Upper lobe of right lung (tissue), 1 donor: ENCODE data around the gene ABHD13. TPM values are rescaled to one million over a fixed set of nuclear protein-coding genes. Genes with fewer than 3 reads are reported as not detected.

Source experiments
- ATAC-seq: fragments of 200-7000 bp; cut with Tn5 transposase; one replicate; pipeline ENCODE4 v1.9.1; 2020; ENCODE audit warnings: mild to moderate bottlenecking, moderate library complexity
- DNase-seq: peaks from one replicate; pipeline ENCODE4 v3.0.0-alpha.2; 2020
- H3K27ac ChIP-seq: fragments of 200-600 bp; one replicate; pipeline ENCODE4 v1.8.0; 2022
- H3K27me3 ChIP-seq: fragments of 200-600 bp; one replicate; pipeline ENCODE4 v1.8.0; 2022; ENCODE audit warnings: mild to moderate bottlenecking
- H3K36me3 ChIP-seq: fragments of 200-600 bp; one replicate; pipeline ENCODE4 v1.8.0; 2022
- H3K4me1 ChIP-seq: fragments of 200-600 bp; one replicate; pipeline ENCODE4 v1.8.0; 2022
- H3K4me3 ChIP-seq: fragments of 200-600 bp; one replicate; pipeline ENCODE4 v1.8.0; 2022; ENCODE audit warnings: mild to moderate bottlenecking
- H3K9me3 ChIP-seq: fragments of 200-600 bp; one replicate; pipeline ENCODE4 v1.8.0; 2022
- CTCF ChIP-seq: fragments of 200-600 bp; IDR thresholded peaks from one replicate; pipeline ENCODE4 v1.8.0; 2022; ENCODE audit warnings: antibody characterized with exemption
- intact Hi-C: fragments of 100-400 bp; cut with DNase I; formaldehyde crosslinking; loops from one replicate; pipeline ENCODE4 v1.11.0; 2022
- total RNA-seq: library from RNA; stranded (reverse); fragmentation: NEBNext Ultra II Directional; extraction: Animal tissue kit (Norgen Biotek cat#: 25700); gene quantifications from one replicate; pipeline ENCODE4 v1.2.1, GENCODE V29; 2021
- donor health status: DM: no; HTN: yes; CAD: no; lungs with severe emphysema.

The ABHD13 gene
- total RNA-seq, 1 donor from 2014 or later: 12.8 TPM

DNA sequence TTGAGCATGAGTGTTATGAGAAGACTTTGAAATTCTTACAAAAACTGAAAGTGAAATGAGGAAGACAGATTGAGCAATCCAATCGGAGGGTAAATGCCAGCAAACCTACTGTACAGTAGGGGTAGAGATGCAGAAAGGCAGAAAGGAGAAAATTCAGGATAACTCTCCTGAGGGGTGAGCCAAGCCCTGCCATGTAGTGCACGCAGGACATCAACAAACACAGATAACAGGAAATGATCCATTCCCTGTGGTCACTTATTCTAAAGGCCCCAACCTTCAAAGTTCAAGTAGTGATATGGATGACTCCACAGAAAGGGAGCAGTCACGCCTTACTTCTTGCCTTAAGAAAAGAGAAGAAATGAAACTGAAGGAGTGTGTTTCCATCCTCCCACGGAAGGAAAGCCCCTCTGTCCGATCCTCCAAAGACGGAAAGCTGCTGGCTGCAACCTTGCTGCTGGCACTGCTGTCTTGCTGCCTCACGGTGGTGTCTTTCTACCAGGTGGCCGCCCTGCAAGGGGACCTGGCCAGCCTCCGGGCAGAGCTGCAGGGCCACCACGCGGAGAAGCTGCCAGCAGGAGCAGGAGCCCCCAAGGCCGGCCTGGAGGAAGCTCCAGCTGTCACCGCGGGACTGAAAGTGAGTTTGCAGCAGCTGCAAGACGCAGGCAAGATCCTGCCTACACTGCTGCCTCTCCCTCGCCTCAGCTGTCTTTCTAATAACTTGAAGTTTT, 51.6 kb downstream of the ABHD13 start, which contains the start of gene TNFSF13B:
TSS of gene TNFSF13B (plus strand) at position 118 of the 728 bp plus-strand sequence. CDS start at position 296, 178 bp downstream.
- Histone ChIP-seq H3K9me3 (no peaks in the 10 kb centered on the region), H3K36me3 (no peaks in the 10 kb centered on the region), H3K27me3 (no peaks in the 10 kb centered on the region), H3K4me3 (peak within 1 kb of the TSS; percentile 52), H3K27ac (peak within 1 kb of the TSS; percentile 76), H3K4me1 (peaks cover 25% of the 10 kb centered on the region)
- intact Hi-C loops: no loop called here
- no peak for TF ChIP-seq CTCF
- peak; percentile 80 for DNase-seq
- ATAC-seq: peak; percentile 75

DNA sequence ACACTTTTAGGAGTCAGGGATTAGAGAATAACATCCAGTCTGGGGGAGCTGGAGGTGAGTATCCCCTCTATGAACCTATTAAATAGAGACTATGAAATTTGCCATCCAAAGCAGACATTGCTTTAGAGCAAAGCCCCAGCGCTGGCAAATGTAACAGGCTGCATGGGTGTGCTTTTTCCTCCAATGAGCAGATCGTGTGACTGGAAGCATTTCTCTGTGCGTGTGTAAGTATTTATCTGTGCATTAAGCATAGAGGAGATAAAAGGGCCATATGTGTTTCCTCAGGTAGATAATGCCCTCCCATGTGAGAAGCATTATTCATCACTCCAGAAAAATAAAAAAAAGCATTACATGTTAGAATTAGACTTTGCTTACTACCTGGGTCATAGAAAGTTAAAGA, 52.2 kb downstream of the ABHD13 start:
- peak overlapping the region; percentile 76 for H3K27ac ChIP-seq
- no peaks in the 10 kb centered on the region for H3K27me3 ChIP-seq
- TF ChIP-seq CTCF: no peak
- intact Hi-C loops: no loop called here
- H3K36me3 ChIP-seq: no peaks in the 10 kb centered on the region
- H3K4me3 ChIP-seq: peak overlapping the region; percentile 52
- no peak for DNase-seq
- ATAC-seq: no peak
- no peaks in the 10 kb centered on the region for H3K9me3 ChIP-seq
- H3K4me1 ChIP-seq: peaks cover 25% of the 10 kb centered on the region

DNA sequence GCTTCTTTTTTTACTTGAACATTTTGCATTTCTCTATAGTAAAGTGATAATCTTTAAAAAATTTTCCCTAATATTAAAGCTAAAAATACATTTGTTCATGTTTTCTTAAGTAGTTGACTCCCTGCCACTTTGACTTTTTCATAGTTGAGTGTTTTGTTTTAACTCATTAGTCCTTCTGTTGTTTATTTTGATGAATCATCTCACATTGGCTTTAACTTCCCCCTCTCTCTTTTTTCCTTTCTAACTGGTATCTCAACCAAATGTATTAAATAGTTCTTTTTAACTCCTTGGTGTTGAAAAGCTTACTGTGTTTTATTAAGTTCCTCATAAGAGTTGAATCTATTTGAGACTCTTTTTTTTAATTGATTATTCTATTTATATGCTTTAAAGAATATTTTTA, 54.1 kb downstream of the ABHD13 start:
- Histone ChIP-seq H3K4me1 (peaks cover 29% of the 10 kb centered on the region), H3K36me3 (no peaks in the 10 kb centered on the region), H3K27me3 (no peaks in the 10 kb centered on the region), H3K4me3 (no peak overlapping the region), H3K9me3 (no peaks in the 10 kb centered on the region), H3K27ac (no peak overlapping the region)
- no peak for TF ChIP-seq CTCF
- no peak for DNase-seq
- intact Hi-C loops: no loop called here
- no peak for ATAC-seq

DNA sequence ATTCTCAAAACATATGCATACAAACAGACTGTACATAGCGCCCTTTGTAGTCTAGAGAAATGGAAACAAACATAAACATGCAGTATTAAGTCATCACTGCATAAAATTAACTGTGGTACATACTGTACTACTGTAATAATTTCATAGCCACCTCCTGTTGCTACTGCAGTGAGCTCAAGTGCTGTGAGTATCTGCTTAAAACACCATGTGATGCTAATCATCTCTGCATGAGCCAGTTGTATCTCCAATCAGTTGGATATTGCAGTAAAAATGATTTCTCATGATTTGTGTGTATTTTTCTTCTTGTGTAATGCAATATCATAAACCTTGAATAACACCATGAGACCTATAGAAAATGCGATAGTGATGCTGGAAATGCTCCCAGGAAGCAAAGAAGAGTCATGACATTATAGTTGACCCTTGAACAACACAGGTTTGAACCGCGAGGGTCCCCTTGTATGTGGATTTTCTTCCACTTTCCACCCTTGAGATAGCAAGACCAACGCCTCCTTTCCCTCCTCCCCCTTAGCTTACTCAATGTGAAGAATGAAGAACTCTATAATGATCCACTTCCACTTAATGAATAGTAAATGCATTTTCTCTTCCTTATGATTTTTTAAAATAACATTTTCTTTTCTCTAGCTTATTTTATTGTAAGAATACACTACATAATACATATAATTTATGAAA, 55.4 kb downstream of the ABHD13 start:
- Histone ChIP-seq H3K4me3 (no peak overlapping the region), H3K36me3 (no peaks in the 10 kb centered on the region), H3K27ac (no peak overlapping the region), H3K27me3 (no peaks in the 10 kb centered on the region), H3K9me3 (no peaks in the 10 kb centered on the region), H3K4me1 (peaks cover 27% of the 10 kb centered on the region)
- DNase-seq (no peak), ATAC-seq (no peak)
- TF ChIP-seq CTCF: no peak
- intact Hi-C loops: no loop called here

DNA sequence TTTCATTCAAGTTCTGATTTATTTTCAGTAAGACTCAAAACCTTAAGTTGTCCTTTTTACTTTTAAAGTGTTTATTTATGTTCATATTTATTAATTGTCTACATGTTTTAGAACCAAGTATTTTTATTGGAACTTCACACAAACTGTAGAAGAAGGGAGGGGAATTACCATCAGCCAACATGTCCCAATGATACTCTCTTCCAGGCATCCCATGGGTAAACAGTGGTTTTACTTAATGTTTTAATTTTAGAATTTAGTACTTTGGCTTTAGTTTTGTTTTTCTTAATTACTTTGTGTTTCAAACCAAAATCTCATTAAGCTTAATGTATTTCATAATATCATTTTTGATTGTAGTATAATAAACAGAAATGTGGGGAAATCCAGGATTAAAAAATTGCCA, 56.5 kb downstream of the ABHD13 start:
- no peak for TF ChIP-seq CTCF
- intact Hi-C loops: no loop called here
- no peak for DNase-seq
- no peaks in the 10 kb centered on the region for H3K36me3 ChIP-seq
- H3K9me3 ChIP-seq: no peaks in the 10 kb centered on the region
- no peak for ATAC-seq
- H3K27me3 ChIP-seq: no peaks in the 10 kb centered on the region
- H3K27ac ChIP-seq: no peak overlapping the region
- H3K4me1 ChIP-seq: peaks cover 15% of the 10 kb centered on the region
- no peak overlapping the region for H3K4me3 ChIP-seq
